ENCODE data around the gene DOCK8. TPM values are rescaled to one million over a fixed set of nuclear protein-coding genes. Genes with fewer than 3 reads are reported as not detected.

The DOCK8 gene
- total and polyA plus RNA-seq, 10 of the 15 experiments (the other 5 are each of a cell fraction or from before 2014, with no cell fraction given) = 35.4 to 100 (median 44.7) TPM

DNA sequence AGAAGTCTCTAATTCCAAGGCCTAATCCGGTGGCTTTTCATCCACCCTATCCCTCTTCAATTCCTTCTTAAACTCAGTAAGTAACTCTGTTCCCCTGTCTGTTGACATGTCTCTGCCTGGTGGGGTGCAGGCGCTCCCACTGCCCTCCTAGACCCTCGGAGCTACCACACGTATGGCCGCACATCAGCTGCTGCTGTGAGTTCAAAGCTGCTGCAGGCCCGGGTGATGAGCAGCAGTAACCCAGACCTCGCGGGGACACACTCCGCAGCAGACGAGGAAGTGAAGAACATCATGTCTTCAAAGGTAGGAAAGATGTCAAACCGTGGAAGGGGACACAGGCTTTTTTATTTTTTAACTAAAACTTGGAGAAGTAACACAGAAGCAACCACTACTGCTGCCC, 167.7 kb downstream of the DOCK8 start (continued):
- TF ChIP-seq, protein P1, sequence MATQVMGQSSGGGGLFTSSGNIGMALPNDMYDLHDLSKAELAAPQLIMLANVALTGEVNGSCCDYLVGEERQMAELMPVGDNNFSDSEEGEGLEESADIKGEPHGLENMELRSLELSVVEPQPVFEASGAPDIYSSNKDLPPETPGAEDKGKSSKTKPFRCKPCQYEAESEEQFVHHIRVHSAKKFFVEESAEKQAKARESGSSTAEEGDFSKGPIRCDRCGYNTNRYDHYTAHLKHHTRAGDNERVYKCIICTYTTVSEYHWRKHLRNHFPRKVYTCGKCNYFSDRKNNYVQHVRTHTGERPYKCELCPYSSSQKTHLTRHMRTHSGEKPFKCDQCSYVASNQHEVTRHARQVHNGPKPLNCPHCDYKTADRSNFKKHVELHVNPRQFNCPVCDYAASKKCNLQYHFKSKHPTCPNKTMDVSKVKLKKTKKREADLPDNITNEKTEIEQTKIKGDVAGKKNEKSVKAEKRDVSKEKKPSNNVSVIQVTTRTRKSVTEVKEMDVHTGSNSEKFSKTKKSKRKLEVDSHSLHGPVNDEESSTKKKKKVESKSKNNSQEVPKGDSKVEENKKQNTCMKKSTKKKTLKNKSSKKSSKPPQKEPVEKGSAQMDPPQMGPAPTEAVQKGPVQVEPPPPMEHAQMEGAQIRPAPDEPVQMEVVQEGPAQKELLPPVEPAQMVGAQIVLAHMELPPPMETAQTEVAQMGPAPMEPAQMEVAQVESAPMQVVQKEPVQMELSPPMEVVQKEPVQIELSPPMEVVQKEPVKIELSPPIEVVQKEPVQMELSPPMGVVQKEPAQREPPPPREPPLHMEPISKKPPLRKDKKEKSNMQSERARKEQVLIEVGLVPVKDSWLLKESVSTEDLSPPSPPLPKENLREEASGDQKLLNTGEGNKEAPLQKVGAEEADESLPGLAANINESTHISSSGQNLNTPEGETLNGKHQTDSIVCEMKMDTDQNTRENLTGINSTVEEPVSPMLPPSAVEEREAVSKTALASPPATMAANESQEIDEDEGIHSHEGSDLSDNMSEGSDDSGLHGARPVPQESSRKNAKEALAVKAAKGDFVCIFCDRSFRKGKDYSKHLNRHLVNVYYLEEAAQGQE (IDR thresholded peaks at IDR 0.05; ENCODE audit: low read depth, low read length) = no peak
- no peak for TF ChIP-seq SMARCA5 (IDR thresholded peaks at IDR 0.05)

DNA sequence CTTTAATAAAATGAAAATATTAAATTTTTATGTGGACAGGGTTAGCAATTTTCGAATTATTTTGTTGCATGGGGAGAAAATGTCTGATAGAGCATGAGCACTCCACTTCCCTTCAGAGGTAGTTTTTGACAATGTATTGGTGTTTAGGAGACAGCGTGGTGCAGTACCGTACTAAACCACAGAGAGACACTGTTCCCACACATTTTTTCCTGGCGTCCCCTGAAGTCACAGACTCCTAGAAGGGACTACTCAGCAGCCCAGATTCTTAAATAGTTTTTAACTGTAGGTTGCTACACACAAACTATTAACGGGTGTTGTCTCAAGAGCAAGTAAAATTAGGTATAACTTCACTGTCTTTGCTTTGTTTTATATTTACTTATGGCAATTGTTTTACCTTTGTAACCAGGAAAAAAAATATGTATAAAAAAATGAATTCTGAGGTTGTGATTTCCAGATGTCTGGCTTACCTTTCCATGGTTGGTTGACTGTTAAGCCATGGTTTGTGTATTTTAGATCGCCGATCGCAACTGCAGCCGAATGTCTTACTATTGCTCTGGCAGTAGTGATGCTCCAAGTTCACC, 171.2 kb downstream of the DOCK8 start:
- intact Hi-C loops (cut with micrococcal nuclease; ENCODE audit: unreplicated experiment) (no loop called here), in situ Hi-C loops (cut with MboI) (no loop called here)
- Histone ChIP-seq H3K9ac (ENCODE audit: control insufficient read depth, insufficient read depth, low read length) (no peak overlapping the region), H3K9me3 (replicated peaks; ENCODE audit: control insufficient read depth, insufficient read depth, low read length) (no peaks in the 10 kb centered on the region), H3K36me3 (ENCODE audit: control insufficient read depth in 2 of 2, insufficient read depth in 2 of 2, low read length in 1 of 2) (peaks cover 3 to 34% of the 10 kb centered on the region in 2 experiments), H3K4me2 (ENCODE audit: control insufficient read depth, insufficient read depth) (no peak overlapping the region), H3K27ac (ENCODE audit: control insufficient read depth, insufficient read depth) (no peak overlapping the region), H3K4me1 (ENCODE audit: control insufficient read depth, insufficient read depth, low read length) (no peaks in the 10 kb centered on the region), H2AFZ (ENCODE audit: control insufficient read depth, low read depth, low read length) (no peak overlapping the region), H3K4me3 (no peak overlapping the region), H3K27me3 (replicated peaks in 1 of 2; ENCODE audit: control insufficient read depth in 2 of 2, insufficient read depth in 2 of 2, low read length in 1 of 2) (no peaks in the 10 kb centered on the region), H4K20me1 (ENCODE audit: control insufficient read depth, insufficient read depth) (no peaks in the 10 kb centered on the region), H3K79me2 (ENCODE audit: control insufficient read depth, insufficient read depth, low read length) (no peaks in the 10 kb centered on the region)
- 91% methylated on average over 9 of the region's 9 CpGs for WGBS (ENCODE audit: insufficient coverage, insufficient replicate concordance, low lambda C conversion rate, missing lambda C conversion rate)
- DNase-seq (ENCODE audit: low read depth, low spot score) (no peak), ATAC-seq (peak; percentile 74), FAIRE-seq (no peak)
- ChIA-PET SMC1A (ENCODE audit: uncharacterized antibody, unreplicated experiment) (no interaction called here), POLR2A (no interaction called here), CTCF (no interaction called here), RAD21 (ENCODE audit: unreplicated experiment) (no interaction called here)
- no TSS peak for BruUV-seq (replicated peaks)
- TF ChIP-seq RAD21 (IDR thresholded peaks at IDR 0.05; ENCODE audit: insufficient read depth, low read depth, low read length) (peak; percentile 51), SMC3 (IDR thresholded peaks at IDR 0.05; ENCODE audit: borderline replicate concordance, low read length) (peak; percentile 29; the same call in 1 of the 2 replicates), TARDBP (IDR thresholded peaks at IDR 0.05; ENCODE audit: borderline replicate concordance) (no peak), SUZ12 (IDR thresholded peaks at IDR 0.05; ENCODE audit: unreplicated experiment) (no peak), ZNF207 (IDR thresholded peaks at IDR 0.05; ENCODE audit: borderline replicate concordance) (no peak), PML (IDR thresholded peaks at IDR 0.05; ENCODE audit: low read length) (no peak), MXI1 (IDR thresholded peaks at IDR 0.05; ENCODE audit: low read depth, low read length) (no peak), HDGF (IDR thresholded peaks at IDR 0.05) (no peak), IKZF1 (conservative IDR thresholded peaks at IDR 0.05) (no peak)
- TF ChIP-seq, protein P2, sequence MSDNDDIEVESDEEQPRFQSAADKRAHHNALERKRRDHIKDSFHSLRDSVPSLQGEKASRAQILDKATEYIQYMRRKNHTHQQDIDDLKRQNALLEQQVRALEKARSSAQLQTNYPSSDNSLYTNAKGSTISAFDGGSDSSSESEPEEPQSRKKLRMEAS (IDR thresholded peaks at IDR 0.05; ENCODE audit: low read depth, low read length) = no peak
- TF ChIP-seq, protein P3, sequence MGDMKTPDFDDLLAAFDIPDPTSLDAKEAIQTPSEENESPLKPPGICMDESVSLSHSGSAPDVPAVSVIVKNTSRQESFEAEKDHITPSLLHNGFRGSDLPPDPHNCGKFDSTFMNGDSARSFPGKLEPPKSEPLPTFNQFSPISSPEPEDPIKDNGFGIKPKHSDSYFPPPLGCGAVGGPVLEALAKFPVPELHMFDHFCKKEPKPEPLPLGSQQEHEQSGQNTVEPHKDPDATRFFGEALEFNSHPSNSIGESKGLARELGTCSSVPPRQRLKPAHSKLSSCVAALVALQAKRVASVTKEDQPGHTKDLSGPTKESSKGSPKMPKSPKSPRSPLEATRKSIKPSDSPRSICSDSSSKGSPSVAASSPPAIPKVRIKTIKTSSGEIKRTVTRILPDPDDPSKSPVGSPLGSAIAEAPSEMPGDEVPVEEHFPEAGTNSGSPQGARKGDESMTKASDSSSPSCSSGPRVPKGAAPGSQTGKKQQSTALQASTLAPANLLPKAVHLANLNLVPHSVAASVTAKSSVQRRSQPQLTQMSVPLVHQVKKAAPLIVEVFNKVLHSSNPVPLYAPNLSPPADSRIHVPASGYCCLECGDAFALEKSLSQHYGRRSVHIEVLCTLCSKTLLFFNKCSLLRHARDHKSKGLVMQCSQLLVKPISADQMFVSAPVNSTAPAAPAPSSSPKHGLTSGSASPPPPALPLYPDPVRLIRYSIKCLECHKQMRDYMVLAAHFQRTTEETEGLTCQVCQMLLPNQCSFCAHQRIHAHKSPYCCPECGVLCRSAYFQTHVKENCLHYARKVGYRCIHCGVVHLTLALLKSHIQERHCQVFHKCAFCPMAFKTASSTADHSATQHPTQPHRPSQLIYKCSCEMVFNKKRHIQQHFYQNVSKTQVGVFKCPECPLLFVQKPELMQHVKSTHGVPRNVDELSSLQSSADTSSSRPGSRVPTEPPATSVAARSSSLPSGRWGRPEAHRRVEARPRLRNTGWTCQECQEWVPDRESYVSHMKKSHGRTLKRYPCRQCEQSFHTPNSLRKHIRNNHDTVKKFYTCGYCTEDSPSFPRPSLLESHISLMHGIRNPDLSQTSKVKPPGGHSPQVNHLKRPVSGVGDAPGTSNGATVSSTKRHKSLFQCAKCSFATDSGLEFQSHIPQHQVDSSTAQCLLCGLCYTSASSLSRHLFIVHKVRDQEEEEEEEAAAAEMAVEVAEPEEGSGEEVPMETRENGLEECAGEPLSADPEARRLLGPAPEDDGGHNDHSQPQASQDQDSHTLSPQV (IDR thresholded peaks at IDR 0.05) = no peak

Data from GM12878 (cell line).